ENCODE data around the gene MYLK. TPM values are rescaled to one million over a fixed set of nuclear protein-coding genes. Genes with fewer than 3 reads are reported as not detected.
"Not testable (repeated sequence)": the region's sequence is repeated elsewhere in the genome, so short reads cannot be mapped to it uniquely, and the experiment has no call there.

MYLK gene
- total RNA-seq, 1 experiment from 2014 or later, result 20.5 TPM

DNA sequence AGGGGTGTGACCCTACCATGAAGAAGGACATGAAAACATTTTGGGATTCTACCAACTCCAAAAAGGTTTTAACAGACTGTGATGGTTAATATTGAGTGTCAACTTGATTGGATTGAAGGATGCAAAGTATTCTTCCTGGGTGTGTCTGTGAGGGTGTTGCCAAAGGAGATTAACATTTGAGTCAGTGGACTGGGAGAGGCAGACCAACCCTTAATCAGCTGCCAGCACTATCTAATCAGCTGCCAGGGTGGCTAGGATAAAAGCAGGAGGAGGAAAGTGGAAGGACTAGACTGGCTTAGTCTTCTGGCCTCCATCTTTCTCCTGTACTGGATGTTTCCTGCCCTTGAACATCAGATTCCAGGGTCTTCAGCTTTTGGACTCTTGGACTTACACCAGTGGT, 283.3 kb downstream of the MYLK start:
- DNase-seq (ENCODE audit: low spot score), result not testable (repeated sequence)

DNA sequence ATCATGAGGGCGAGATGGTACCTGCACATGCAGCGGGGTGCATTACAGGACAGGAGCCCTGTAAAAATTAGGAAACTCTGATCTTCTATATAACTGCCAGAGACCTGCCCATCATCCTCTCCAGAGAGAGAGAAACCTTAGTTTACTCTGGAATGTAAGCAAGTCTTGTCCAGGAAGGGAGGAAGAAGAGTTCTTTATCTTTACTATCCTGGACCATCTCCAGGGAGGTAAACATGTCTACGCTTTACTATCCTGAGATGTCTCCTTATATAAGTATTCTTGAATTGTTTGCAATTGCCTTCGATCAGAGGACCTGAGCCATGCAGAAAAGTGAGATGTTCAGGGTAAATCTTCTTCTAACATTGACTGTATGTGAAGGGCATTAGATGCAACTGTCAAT, 286.6 kb downstream of the MYLK start:
- no peak for DNase-seq (ENCODE audit: low spot score)

DNA sequence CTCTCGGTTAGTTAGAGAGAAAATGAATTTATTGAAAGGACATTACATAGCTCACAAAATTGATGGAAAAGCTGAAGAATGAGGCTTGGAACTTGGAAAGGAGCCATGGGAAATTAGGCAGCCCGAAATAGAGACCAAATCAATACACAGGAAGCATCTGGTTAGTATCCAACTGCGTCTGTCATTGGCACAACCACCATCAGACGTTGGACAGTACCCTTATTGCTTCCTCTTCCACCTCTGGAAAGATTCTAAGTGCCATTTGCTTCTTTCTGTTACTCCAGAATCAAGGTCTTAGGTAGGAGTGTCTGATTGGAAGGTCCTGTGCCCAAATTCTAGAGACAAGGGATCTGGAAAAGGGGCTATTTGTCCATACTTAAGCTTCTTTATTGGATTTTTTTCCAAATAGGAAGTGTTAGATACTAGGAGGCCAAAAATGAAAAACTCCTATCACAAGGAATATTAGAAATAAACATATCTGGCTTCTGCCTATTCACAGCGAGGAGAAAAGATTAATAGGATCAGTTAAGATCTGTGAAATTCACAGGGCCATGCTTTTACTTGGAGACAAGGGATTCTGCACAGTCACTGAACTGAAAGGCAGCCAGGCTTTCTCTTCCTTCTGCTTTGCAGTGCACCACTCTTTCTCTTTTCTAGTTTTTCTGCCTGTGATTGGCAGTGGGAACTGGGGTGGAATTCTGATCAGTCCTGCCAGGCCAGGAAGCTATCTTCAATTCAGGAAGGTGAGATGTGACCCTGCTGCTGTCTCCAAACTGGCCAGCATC, 288.5 kb downstream of the MYLK start:
- DNase-seq (ENCODE audit: low spot score), result no peak

DNA sequence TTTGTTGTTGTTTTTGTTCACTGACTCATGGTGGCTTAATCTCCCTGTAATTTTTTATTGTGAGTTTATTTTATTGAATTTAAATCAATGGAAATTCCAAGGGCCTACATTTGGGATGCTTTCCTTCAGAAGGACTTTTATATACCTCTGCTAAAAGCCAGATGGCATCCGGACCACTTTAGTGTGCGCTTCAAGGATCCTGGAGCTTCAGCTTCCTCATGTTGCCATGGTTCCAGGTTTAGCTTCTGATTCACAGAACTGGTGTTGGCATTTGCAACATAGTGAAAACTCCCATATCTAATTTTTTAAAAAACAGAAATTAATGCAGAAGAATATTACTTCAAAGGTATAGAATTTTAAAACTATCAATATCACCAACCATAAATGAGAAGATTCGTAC, 290.8 kb downstream of the MYLK start:
- DNase-seq (ENCODE audit: low spot score), result no peak

DNA sequence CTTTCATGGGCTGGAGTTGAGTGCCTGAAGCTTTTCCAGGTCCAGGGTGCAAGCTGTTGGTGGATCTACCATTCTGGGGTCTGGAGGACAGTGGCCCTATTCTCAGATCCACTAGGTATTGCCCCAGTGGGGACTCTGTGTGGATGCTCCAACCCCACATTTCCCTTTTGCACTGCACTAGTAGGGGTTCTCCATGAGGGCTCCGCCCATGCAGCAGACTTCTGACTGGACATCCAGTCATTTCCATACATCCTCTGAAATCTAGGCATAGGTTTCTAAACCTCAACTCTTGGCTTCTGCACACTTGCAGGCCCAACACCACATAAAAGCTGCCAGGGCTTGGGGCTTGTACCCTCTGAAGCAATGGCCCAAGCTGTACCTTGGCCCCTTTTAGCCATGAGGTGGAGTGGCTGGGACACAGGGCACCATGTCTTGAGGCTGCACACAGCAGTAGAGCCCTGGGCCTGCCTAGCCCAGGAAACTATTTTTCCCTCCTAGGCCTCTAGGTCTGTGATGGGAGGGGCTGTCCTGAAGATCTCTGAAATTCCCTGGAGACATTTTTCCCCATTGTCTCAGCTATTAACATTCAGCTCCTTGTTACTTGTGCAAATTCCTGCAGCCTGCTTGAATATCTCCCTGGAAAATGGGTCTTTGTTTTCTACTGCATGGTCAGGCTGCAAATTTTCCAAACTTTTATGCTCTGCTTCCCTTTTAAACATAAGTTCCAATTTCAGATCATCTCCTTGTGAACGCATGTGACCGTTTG, 293.3 kb downstream of the MYLK start:
- DNase-seq (ENCODE audit: low spot score), result no peak

DNA sequence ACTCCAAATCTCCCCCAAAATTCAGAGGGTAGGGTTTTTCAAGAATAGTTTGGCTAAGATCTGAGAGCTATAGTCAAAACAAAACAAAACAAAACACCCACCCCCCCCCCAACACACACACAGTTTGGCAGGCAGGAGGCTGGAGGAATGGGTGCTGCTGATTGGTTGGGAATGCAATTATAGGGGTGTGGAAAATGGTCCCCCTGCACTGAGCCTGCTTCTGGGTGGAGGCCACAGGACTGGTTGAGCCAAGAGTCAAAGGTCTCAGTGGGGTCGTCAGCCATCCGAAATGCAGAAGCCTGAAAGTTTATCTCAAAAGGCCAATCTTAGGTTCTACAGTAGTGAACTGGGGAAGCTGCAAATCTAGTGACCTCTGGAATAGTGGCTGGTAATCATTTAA, 296.7 kb downstream of the MYLK start:
- DNase-seq (ENCODE audit: low spot score), result no peak

DNA sequence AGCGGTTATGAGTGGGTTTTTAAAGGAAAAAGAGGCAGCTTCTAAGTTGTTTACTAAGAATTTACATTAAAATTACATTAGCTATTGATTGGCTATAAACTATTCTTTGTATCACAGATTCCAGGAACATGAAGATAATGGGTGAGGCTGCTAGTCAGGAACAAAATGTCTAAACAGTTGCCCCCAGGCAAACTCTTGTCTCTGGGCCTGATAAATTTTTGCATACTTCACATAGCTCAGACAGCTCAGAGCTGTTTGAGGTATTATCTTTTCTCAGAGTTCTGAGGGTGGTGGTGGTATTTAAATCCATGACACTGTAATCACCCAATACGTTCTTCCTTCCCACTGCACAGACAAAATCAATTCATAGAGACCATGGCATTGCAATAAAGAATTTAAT, 297.2 kb downstream of the MYLK start:
- DNase-seq (ENCODE audit: low spot score), result no peak

DNA sequence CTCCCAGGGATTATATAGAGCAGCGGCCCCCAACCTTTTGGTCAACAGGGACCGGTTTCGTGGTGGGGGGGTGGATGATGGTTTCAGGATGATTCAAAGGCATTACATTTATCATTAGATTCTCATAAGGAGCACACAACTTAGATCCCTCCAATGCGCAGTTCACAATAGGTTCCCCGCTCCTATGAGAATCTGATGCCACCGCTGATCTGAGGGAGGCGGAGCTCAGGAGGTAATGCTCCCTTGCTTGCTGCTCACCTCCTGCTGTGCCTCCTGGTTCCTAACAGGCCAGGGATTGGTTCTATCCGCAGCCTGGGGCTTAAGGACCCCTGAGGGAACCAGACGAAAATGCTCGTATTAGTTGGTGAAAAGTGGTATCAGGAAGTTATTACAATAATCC, 298.0 kb downstream of the MYLK start:
- DNase-seq (ENCODE audit: low spot score), result peak; percentile 73

DNA sequence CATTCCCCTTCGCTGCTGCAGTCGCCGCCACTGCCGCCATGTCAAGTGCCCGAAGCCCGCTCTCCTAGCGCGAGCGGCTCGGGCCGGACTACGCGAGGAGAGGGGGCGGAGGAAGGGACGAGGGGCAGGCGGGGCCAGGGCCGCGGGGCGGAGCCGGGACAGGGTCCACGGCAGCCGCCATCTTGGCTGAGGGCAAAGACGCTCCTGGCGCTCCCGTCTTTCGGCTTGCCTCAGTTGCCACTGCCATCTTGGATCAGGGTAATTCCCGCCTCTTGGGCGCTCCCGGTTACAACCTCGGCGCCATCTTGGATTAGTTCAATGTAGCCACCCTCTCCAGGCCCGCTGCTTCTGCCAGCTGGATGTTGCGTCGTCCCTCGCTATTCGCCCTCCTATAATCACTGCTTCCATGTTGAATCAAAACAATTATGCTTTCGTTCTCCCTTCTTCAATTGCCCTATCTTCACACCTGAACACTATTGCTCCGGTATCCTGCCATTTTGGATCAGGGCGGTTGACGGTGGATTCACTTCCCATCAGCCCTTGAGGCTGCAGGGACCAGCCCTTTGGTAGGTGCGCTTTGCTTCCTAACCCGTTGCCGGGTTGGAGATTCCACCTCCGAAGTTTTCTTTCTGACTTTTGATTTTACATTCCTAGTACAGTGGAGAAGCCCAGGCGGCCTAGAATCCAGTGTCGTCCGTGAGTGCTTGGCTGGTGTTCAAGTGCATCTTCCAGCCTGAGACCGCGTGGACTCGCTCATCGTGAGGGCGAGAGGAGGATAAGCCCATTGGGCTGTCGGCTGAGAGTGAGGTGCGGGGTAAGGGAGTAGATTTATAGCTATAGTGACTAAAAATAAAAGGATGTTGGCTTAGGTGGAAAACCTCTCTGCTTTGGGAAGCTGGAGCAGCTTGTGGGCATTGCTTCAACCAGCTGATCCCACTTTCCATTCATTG, 298.9 kb downstream of the MYLK start, which contains the start of gene HACD2:
Gene HACD2 (minus strand): TSS at position 66 of the 950 bp plus-strand sequence. CDS start 26 bp downstream, at position 40.
- peak; percentile 99 for DNase-seq (ENCODE audit: low spot score)

DNA sequence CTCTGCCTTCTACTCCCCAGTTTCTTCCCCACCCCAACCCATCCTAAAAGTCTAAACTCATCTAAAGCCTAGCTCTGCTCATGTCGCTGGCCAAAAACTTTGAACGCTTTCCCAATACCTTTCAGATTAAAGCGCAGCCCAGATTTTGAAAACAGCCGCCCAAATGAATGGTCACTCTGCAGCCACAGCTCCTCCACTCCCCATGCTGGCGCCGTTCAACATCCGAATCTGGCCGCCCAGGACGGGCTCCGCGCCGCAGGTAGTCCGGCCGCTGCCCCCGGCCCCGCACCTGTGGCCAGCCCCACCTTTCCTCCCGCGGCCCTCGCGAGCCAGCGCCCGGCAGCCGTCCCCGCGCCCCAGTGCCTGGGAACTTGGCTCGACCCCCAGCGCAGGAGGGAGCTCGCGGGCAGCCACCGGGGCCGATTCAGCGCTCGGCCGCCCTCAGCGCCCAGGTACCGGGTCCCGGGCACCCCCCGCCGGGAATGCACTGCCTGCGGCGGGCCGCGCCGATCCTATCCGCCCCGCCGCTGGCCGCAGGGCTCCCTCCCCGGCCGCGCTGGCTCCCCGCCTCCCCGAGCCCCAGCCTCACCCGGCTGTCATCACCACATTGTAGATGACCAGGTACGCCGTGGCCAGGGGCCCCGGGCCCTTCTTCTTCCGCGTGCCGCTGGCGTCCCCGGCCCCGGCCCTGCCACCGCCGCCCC, 299.7 kb downstream of the MYLK start:
- no peak for DNase-seq (ENCODE audit: low spot score)

DNA sequence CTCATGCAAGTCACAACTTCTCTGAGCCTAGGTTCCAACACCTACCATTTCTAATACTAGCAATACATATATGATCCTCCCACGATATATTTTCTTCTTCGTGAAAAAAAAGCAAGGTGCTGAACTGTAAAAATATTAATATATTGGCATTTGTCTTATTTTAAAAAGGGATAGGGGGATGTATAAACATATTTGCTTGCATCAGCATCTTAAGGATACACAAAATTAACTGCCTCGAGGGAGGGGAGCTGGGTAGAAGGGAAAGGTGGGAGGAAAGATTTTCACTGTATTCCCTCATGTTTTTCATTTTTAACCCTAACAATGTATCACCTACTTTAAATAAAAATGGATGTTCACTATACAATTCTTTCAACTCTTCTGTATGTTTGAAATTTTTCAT, 300.6 kb downstream of the MYLK start:
- DNase-seq (ENCODE audit: low spot score), result no peak

DNA sequence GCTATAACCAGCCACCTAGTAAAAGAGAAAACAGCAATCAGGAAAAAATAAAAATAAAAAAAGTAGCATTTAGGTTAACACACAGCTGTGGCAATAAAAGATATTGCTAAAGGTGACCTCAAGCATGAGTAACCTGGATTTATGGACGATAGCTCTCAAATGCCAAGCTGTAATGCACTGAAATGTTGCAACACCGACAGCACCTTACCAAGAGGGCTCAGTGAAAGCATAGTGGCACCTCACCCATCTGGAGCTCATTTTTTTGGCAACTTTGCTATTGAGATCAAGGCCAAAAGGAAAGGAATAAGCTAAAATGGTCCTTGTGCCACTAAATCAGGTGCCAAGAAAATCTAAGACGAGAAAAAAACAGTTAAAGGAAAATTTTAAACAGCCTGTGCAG, 301.8 kb downstream of the MYLK start:
- DNase-seq (ENCODE audit: low spot score), result no peak

DNA sequence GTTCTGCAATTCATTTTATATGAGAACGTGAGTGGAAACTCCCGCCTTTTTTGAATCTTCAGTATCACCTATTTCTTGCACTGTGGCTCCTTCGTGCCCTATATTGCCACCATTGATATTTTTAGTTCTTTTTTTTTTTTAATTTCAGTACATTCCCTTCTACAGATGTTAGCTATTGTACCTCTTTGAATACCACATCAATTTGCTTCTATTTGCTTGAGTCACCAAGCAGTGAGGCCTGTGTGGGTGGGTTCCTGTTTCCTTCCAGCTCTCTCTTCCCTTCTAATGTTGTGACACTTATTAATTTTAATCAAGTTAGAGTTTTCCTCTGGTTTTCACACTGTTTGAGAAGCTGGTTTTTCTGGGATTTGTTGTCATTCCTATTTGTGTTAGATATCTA, 308.0 kb downstream of the MYLK start:
- no peak for DNase-seq (ENCODE audit: low spot score)

DNA sequence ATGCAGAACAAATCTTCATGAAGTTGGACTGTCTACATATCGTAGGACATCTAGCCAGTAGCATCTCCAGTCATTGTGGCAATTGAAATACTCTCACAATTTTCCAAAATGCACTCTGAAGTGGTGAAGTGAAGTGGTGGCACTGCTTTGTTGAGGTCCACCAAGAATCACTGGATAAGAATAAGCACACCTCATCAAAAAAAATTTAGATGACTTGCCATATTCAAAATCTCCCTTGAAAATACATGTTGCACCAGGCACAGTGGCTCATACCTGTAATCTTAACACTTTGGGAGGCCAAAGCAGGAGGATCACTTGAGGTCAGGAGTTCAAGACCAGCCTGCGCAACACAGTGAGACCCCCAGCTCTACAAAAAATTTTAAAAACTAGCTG, 312.2 kb downstream of the MYLK start:
- DNase-seq (ENCODE audit: low spot score), result no peak

DNA sequence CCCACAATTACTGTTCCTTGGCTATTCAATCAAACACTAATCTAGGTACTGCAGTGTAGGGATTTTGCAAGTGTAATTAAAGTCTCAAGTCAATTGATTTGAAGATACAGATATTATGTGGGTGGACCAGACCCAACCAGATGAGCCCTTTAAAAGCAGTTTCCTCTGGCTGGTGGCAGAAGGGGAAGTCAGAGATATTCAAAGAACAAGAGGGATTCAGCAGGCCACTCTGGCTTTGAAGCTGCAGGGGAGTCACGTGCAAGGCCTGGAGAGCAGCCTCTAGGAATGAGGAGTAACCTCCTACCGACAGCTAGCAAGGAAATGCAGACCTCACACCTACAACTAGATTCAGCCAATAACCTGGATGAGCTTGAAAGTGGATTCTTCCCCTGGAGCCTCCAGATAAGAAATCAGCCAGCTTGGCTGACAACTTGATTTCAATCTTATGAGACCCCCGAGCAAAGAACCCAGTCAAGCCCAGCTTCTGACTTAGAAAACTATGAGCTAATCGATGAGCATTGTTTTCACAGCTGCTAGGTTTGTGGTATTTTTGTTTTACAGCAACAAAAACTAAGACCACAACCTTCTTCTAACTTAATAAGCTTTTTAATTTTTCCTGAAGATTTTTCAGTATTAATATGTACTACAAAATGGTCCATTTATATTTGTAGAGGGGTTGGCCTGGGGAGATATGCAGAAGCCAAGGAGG, 312.7 kb downstream of the MYLK start:
- no peak for DNase-seq (ENCODE audit: low spot score)

DNA sequence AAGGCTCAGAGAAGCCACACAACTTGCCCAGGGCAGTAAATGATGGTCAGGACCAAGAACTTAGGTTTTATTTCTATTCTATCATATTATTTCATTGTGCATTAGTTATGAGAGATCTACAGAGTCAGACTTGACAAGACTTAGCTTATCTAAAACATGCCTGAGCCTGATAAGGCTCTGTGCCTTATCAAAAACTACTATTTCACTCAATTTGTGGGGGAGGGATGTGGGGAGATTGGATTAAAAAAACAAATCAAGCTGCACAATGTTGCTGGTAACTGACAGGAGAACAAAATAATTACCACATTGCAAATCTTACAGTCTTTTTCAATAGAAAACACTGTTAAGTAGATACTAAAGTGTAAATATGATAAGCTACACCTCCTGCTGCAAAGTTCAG, 315.3 kb downstream of the MYLK start:
- no peak for DNase-seq (ENCODE audit: low spot score)

DNA sequence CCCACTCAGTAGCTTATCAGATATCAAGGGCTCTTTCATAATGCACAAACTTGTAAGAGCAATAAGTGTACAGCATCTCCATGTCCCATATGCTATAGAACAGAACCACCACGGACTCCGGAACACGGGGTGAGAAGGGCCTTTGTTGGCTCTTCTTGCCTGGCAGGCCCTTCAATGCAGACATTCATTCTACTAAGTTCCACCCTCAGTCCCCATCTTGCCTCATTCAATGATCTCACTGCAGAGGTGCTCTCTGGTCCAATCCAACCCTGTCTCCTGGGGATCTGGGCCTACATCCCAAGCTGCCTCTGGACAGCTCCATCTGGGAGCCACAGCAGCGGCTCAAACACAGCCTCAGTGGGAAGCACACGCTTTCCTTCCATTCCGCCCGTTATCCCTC, 316.1 kb downstream of the MYLK start:
- DNase-seq (ENCODE audit: low spot score), result no peak

DNA sequence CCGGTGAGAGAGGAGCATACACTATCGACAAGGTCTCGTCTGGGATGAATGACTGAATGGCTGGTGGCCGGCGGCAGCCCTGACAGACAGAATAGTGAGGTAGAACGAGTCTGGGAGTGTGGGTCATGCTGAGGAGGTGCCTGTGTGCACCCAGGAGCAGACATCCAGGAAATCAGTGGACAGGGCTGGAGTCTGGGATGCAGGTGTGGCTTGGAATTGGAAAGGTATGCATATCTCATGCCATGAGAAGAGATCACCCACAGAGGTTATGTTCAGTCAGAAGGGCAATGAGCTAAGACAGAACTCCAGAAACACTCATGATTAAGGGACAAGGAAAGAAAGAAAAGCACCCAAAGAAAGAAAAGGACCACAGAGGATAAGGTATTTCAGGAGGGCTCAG, 320.1 kb downstream of the MYLK start:
- no peak for DNase-seq (ENCODE audit: low spot score)

DNA sequence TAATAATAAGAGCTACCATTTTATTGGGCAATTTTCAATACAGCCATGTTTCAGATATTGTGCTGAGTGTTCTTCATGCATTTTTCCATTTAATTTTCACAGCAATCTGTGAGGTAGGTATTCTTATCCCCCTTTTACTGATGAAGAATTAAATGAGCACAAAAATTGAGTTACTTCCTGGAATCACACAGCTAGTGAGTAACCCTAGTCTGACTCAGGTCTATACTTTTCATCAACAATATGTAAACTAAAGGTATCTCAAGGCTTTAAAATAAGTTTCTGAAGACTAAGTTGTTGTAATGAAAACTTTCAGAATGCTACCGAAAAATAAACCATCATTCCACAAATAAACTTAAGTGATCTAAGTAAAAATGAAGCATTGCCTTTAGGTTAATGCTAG, 321.6 kb downstream of the MYLK start:
- DNase-seq (ENCODE audit: low spot score), result no peak

DNA sequence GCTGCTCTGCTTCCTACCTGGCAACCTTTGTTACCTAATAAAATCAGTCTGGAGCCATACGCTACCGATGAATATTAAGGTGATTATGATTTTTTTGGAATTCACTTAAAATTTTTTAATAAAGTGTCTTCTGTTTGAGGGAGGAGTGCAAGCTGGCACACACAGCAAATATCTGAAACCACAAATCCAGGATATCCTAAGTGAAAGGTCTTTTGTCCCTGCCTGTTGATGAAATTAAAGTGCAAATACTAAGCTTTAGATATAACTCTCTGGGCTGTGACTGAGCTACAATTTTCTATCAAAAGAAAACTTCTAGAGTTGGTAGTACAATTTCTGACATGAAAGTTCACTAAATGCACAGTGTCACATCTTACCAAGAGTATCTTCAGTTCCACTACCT, 322.9 kb downstream of the MYLK start:
- DNase-seq (ENCODE audit: low spot score), result no peak
